HTERT RPE-1 (cell line): ENCODE measurements around the gene CPED1.
"Not testable (repeated sequence)": the region's sequence is repeated elsewhere in the genome, so short reads cannot be mapped to it uniquely, and the experiment has no call there.

ENCODE experiments used
- in situ Hi-C: fragments of 300-500 bp; cut with MboI; formaldehyde crosslinking; loops from 4 replicates; pipeline ENCODE4 v1.14.3; 2020; ENCODE audit warnings: low sequenced_read_pairs

CPED1 gene

GRCh38 chr7:121276313-121276712 lies 287.8 kb downstream of the CPED1 start:
- in situ Hi-C loops = no loop called here

DNA sequence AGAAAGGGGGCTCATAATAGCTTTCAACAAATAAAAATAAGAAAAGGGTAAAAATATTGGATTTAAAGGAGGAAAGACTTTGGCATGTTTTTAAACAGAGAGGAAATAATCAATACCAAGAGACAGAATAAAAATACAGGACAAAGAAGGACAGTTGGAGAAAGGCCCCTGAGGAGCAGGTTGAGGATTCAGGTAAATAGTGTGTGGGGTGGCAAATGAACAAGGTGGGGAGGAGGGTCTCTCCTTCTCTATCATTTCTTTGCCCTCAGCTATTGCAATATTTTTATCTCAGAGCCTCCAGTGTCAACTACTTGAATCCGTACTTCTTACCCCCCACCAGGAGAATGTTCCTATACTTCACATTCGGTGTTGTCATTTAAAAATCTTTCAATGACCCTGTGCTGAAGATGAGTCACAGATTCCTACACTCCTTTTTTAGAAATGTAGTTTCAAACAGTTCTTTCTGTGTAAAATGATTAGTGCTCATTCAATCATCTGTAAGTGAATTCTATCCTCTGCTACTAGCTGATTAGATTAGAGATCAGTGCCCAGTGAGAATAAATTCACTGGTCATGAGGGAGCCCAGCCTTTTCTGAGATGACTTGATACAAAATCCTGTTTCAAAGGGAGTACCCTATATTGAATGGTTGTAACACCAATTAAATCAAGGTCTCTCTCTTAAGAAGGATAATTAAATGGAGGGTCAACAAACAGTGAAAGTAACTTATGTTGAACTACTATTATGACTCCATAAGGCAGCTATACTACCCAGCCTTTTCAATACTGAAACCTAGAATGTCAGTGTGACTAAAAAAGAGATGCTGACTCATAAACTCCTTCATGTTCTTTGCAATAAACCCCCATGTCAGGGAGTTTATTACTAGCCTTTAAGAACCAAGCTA lies 289.9 kb downstream of the CPED1 start:
- in situ Hi-C loops = no loop called here

- in situ Hi-C loops = no loop called here
Observed at GRCh38 chr7:121279060-121279620, 290.6 kb downstream of the CPED1 start.

- in situ Hi-C loops = no loop called here
Observed at GRCh38 chr7:121279822-121280221, 291.3 kb downstream of the CPED1 start.

DNA sequence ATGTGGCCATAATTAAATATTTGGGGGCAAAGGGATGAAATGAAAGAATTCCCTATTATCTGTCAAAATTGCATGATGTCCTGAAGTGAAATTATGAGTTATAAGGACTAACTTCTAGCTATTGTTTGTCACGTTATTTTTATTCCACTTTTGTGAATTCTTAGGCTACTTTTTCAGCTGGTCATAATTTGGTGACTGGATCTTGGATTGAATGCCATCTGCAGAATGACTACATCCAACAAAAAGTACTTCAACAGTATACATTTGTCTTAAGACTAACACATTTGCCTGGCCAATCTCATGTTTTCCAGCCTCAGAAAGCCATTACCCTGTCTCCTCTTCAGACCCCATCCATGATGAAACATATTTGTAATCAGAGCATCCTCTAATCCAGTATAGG lies 292.1 kb downstream of the CPED1 start:
- in situ Hi-C loops = no loop called here

DNA sequence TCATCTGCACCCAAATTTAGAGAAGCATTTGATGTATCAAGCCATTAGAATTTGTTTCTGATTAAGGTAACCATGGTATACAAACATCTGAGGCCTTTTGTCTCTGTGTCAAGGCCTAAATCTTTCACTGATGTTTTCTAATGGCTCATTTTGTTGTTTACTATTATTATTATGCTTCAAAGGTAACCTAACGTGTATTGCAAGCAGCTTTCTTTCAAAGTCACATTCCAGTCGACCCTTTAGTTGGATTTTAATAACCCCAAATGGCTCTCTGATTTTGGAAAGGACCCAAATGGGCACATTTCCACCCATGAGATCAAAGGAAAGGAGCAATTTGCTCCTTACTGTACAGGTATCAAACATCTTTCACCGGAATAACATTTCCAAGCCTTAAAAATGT lies 293.6 kb downstream of the CPED1 start:
- in situ Hi-C loops = no loop called here

GRCh38 chr7:121285066-121285667 lies 296.7 kb downstream of the CPED1 start:
- in situ Hi-C loops = no loop called here

DNA sequence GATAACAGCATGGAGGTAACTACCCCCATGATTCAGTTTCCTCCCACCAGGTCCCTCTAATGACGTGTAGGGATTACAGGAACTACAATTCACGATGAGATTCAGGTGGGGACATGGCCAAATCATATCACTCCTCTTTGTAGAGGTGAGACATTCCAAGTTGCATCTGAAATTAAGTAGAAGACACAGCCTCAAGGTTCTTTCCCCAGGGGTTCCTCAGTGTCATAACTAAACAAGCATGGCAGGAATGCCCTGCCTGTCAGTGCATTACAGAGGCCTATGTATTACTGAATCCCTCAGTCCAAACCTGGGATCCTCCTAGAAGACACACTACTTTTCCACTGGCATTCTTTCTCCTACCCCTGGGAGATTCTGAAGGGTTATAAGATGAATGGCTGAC lies 297.7 kb downstream of the CPED1 start:
- in situ Hi-C loops = no loop called here

DNA sequence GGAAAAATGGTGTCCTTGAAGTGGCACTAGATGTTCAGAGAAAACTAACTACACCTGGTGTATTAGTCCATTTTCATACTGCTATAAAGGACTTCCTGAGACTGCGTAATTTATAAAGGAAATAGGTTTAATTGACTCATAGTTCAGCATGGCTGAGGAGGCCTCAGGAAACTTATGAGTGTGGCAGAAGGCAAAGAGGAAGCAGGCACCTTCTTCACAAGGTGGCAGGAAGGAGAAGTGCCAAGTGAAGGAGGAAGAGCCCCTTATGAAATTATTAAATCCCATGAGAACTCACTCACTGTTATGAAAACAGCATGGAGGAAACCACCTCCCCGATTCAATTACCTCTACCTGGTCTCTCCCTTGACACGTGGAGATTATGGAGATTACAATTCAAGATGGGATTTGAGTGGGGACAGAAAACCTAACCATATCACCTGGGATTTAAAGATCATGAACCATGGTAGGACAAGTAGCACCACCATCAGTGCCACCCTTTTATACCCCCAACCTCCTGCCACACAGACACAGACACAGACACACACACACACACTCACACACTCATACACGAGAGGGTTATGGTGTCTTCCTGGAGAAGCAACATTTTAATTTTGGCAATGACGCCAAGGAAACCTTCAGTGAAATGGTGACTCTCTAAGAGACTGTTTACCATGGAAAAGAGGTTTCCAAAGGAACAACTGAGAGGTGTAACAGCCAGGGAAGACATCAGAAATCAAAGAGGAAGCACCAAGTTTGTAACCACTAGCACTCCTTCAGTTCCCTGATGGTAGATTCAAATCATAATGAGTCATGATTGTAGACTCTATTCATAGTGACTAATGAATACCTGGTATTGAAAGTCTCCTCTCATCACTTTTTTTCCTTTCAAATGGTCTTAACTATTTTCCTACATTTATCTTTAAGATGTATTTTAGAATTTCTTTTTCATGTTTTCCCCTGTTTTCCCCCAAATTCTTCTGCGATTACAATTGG lies 298.5 kb downstream of the CPED1 start:
- in situ Hi-C loops = no loop called here

DNA sequence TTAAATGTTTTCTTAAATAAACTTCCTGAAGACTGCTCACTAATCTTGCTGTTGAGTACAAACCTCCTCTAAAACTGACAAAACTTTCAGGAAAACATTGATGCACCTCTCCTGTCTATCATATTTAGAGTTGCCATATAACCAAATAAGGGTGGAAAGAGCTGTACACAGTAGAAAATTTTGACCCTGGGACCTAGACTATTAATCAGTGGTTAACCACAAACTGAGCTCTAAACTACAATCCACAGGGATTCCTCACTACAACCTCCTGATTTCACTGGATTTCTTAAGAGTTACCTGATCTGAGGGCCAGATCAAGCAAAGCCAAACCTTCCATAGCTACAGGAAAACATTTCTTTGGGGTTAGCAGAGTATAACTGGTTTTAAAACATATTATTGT lies 300.4 kb downstream of the CPED1 start:
- in situ Hi-C loops = no loop called here

GRCh38 chr7:121289930-121290329 lies 301.4 kb downstream of the CPED1 start:
- in situ Hi-C loops = not testable (repeated sequence)

DNA sequence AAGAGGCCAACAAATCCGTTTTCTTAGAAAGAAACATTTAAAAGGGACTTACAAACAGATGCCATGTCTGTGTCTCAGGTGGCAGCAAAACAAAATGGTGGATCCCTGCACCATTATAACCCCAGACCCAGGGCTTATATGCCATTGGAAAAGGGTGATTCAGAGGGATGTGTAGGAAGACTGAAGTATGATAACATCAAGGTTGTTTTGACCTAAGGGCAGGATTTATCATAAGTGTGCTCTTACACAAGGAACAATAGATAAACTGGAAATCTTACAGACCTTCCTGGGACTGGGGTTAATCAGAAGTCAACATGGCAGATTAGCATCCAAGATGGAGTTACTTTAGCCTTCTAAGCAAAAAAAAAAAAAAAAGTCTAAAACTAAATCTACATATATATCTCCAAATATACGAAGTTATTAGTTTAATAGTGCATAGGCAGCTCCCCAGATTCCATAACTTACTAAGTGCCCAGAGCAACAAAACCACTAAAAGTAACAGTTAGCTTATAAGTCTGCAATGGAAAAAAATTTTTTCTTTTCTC lies 306.0 kb downstream of the CPED1 start:
- in situ Hi-C loops = no loop called here

DNA sequence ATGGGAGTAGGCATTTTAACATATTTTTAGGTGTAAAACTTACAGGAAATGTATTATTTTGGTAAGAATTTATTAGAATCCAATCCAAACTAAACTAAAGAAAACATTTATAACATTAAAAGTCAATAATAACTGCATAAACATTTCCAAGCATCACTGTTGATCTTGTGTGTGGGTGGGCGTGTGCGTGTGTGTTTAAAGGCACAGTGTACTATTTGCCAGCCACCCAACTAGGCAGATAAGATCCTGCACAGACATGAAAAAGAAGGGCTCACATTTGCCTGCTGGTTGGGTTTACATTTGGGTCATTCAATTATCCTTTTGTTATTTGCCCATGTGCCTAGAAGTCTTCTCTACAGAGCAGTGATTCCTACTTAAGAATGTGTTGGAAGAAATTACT lies 309.3 kb downstream of the CPED1 start:
- in situ Hi-C loops = no loop called here

GRCh38 chr7:121298831-121299239 lies 310.3 kb downstream of the CPED1 start:
- in situ Hi-C loops = no loop called here

DNA sequence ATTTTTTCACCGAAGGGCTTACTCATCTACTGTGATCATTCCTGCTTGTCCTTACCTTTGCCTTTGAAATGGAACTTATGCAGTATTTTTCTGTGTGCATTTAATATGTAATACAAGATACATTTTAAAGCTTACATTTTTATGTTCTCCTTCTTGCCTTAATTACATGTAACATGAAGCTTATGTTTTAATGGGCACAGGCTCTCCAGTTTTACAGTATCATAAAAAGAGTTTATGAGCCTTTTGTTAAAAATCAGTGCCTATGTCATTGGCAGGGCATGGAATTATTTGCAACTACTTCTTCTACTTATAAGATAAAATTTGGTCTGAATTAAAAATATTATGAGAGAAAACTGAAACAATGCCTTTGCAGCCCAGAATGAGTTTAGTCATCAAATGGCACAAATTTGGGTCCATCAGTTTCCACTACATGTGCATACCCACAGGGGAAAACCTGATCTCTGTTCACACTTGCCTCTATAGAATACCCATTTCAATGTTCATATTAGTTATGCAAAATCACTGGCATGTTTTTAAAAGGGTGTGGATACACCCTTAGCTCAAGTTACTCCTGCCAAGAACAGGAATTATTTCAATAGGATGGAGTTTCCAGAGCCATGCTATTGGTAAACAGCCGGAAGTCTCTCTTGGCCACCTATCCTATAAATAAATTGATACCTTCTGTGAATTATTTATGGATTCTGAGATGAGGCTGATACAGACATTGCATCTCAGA lies 312.3 kb downstream of the CPED1 start:
- in situ Hi-C loops = no loop called here

GRCh38 chr7:121301446-121302213 lies 313.1 kb downstream of the CPED1 start:
- in situ Hi-C loops = no loop called here

DNA sequence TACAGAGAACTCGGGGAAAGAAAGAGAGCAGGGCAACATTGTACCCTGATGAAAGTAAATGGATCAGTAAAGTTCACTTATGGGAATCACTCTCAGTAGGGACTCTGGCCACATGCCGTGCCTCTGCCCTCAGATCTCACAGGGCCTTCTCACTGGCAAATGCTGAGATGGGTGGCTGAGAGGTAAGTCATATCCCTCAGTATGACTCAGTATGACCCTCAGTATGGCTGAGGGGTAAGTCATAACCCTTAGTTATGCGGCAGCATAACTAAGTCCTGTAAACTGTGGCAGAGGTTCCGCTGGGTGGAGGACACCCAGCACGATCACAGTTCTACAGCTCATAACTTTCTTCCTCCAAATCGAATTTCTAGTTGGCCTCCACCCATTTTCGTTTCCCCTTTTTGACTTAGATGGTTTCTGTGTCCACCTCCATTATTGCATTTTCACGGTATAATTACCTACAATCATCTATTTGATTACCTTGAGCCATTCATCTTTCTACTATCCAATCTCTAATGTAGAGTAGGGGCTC lies 313.8 kb downstream of the CPED1 start:
- in situ Hi-C loops = no loop called here

GRCh38 chr7:121303422-121304101 lies 315.1 kb downstream of the CPED1 start:
- in situ Hi-C loops = no loop called here
